Caco-2 (cell line): ENCODE measurements around the gene CAMK2D. TPM values are rescaled to one million over a fixed set of nuclear protein-coding genes. Genes with fewer than 3 reads are reported as not detected.

Source experiments
- BruUV-seq: library from RNA; stranded (reverse); fragments of 400-500 nt; replicated peaks from 2 replicates; lab custom pipeline; 2021; lab: Mats Ljungman, UMichigan
- CTCF ChIA-PET: fragments of 300-600 bp; sonication (Branson Sonifier 250); formaldehyde crosslinking; loops from one replicate; lab custom pipeline; 2022; ENCODE audit warnings: antibody characterized with exemption; lab: Charles Lee
- POLR2A ChIA-PET: fragments of 300-600 bp; sonication (Branson Sonifier 250); formaldehyde crosslinking; loops from one replicate; lab custom pipeline; 2022; ENCODE audit warnings: antibody characterized with exemption; lab: Charles Lee
- DNase-seq, 2 experiments: peaks; one replicate each; pipeline versions ENCODE4 v3.0.0 to v3.0.0-alpha.2; 2020 to 2022
- H3K27me3 ChIP-seq: replicated peaks from 2 replicates; pipeline ENCODE4 v1.6.0; 2011; ENCODE audit warnings: low read length; ENCODE audit not compliant: control insufficient read depth, insufficient read depth
- H3K36me3 ChIP-seq: 2 replicates; pipeline ENCODE4 v1.5.1; 2011; ENCODE audit warnings: low read length; ENCODE audit not compliant: control insufficient read depth, insufficient read depth
- H3K4me1 ChIP-seq: fragments of 250-450 bp; sonication (Bioruptor Pico); 2 replicates; pipeline ENCODE4 v1.5.1; 2020; ENCODE audit warnings: mild to moderate bottlenecking
- H3K4me3 ChIP-seq: 2 replicates; pipeline ENCODE4 v1.5.1; 2011; ENCODE audit warnings: low read depth, mild to moderate bottlenecking, control low read depth, low read length
- H3K9me3 ChIP-seq: fragments of 250-450 bp; sonication (Bioruptor Pico); 2 replicates; pipeline ENCODE4 v1.5.1; 2020; ENCODE audit warnings: mild to moderate bottlenecking, moderate library complexity
- H3K27ac Mint-ChIP-seq: one replicate; pipeline ENCODE4 v1.8.0; 2022; ENCODE audit warnings: mixed read lengths; ENCODE audit not compliant: unreplicated experiment
- H3K27me3 Mint-ChIP-seq: one replicate; pipeline ENCODE4 v1.8.0; 2022; ENCODE audit warnings: mixed read lengths; ENCODE audit not compliant: insufficient read depth, unreplicated experiment
- H3K36me3 Mint-ChIP-seq: one replicate; pipeline ENCODE4 v1.8.0; 2022; ENCODE audit warnings: mild to moderate bottlenecking, mixed read lengths; ENCODE audit not compliant: insufficient read depth, unreplicated experiment
- H3K4me1 Mint-ChIP-seq: one replicate; pipeline ENCODE4 v1.8.0; 2022; ENCODE audit warnings: low read depth, mixed read lengths; ENCODE audit not compliant: unreplicated experiment
- H3K4me3 Mint-ChIP-seq: one replicate; pipeline ENCODE4 v1.8.0; 2022; ENCODE audit warnings: mild to moderate bottlenecking, moderate library complexity, mixed read lengths; ENCODE audit not compliant: unreplicated experiment
- H3K9me3 Mint-ChIP-seq: one replicate; pipeline ENCODE4 v1.8.0; 2022; ENCODE audit warnings: mixed read lengths; ENCODE audit not compliant: unreplicated experiment
- intact Hi-C: fragments of 100-400 bp; cut with micrococcal nuclease; formaldehyde crosslinking; loops from one replicate; pipeline ENCODE4 v1.10.0; 2022; ENCODE audit not compliant: unreplicated experiment
- total RNA-seq: library from RNA; stranded (reverse); gene quantifications from 2 replicates; pipeline ENCODE4 v1.2.3, GENCODE V29; 2022
- TF ChIP-seq, protein P1 (sequence below), 2 experiments: fragments of 200-600 bp in 1 of 2; IDR thresholded peaks; 1 replicate in 1 of 2; 2 replicates in 1 of 2; pipeline versions ENCODE4 v1.5.1 to v1.8.0; 2011 to 2022; ENCODE audit warnings: antibody characterized with exemption in 1 of 2, control low read depth in 1 of 2, inconsistent platforms in 1 of 2, low read depth in 1 of 2, low read length in 1 of 2, mild to moderate bottlenecking in 1 of 2, moderate library complexity in 1 of 2; ENCODE audit not compliant: insufficient read depth in 1 of 2, severe bottlenecking in 1 of 2, unreplicated experiment in 1 of 2

Gene CAMK2D
- total RNA-seq, 1 experiment from 2014 or later, result 65.6 TPM

DNA sequence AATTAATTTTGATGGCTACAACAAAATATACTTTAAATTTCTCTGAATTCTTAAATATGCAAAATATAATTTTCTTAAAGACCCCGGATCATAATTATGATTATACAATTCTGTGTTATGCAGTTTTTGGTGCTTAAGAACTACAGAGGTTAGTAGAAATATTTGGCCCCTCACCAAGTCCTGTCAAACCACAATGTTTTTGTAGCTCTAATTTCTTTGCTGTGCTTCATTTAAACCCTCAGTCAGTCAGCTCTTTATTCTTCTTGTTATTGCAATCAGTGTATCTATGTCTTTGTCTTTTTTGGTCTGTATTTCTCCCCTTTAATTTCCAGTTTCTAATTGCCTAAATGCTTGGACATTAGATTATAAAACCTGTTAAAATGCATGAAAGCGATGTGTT is 186.1 kb downstream of the CAMK2D start:
- H3K4me3 ChIP-seq, result no peak overlapping the region

DNA sequence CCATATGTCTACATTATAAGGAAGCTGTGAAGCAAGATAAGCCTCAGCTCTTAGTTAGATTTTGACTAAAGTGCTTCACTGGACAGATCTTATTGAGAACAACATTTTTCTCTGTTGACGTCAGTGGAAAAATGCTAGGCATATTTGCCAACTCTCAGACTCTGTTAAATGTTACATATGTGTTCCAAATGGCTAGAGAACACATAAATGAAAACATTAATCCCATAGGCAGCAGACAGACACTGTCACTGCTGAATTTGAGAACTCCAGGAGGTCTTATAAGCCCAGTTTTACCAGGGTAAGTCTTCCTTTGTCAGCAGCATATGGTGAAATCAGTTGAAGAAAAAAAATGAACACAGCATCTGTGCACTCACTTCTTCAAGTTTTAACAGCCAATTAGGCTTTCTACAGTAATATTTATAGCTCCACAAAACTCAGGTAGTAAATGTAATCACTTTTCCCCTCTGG is 186.9 kb downstream of the CAMK2D start:
- H3K4me1 Mint-ChIP-seq, result peaks cover 12% of the 10 kb centered on the region
- no peaks in the 10 kb centered on the region for H3K9me3 Mint-ChIP-seq
- DNase-seq, result no peak
- ChIA-PET POLR2A (no interaction called here), CTCF (interaction anchor here (1.1 kb wide), 1 partner anchor 180 kb away, joined by 3 read pairs; no protein-coding TSS in a partner anchor)
- no TSS peak for BruUV-seq
- no peaks in the 10 kb centered on the region for H3K9me3 ChIP-seq
- peaks cover 4% of the 10 kb centered on the region for H3K36me3 Mint-ChIP-seq
- H3K27me3 ChIP-seq, result no peaks in the 10 kb centered on the region
- H3K27me3 Mint-ChIP-seq, result no peaks in the 10 kb centered on the region
- no peaks in the 10 kb centered on the region for H3K36me3 ChIP-seq
- intact Hi-C loops, result no loop called here
- H3K4me3 Mint-ChIP-seq, result no peak overlapping the region
- 0 out of 2 replicates have a peak, but pooled peaks cover 5% of the 10 kb centered on the region for H3K4me1 ChIP-seq
- H3K27ac Mint-ChIP-seq, result no peak overlapping the region
- H3K4me3 ChIP-seq, result no peak overlapping the region
- TF ChIP-seq, protein P1, sequence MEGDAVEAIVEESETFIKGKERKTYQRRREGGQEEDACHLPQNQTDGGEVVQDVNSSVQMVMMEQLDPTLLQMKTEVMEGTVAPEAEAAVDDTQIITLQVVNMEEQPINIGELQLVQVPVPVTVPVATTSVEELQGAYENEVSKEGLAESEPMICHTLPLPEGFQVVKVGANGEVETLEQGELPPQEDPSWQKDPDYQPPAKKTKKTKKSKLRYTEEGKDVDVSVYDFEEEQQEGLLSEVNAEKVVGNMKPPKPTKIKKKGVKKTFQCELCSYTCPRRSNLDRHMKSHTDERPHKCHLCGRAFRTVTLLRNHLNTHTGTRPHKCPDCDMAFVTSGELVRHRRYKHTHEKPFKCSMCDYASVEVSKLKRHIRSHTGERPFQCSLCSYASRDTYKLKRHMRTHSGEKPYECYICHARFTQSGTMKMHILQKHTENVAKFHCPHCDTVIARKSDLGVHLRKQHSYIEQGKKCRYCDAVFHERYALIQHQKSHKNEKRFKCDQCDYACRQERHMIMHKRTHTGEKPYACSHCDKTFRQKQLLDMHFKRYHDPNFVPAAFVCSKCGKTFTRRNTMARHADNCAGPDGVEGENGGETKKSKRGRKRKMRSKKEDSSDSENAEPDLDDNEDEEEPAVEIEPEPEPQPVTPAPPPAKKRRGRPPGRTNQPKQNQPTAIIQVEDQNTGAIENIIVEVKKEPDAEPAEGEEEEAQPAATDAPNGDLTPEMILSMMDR (IDR thresholded peaks at IDR 0.05; ENCODE audit: insufficient read depth in 1 of 2, low read depth in 1 of 2, low read length in 1 of 2, severe bottlenecking in 1 of 2, unreplicated experiment in 1 of 2), result no peak

More for the DNA sequence above, 186.1 kb downstream of the CAMK2D start:
- H3K27me3 ChIP-seq, result no peaks in the 10 kb centered on the region
- Mint-ChIP-seq H3K9me3 (no peaks in the 10 kb centered on the region), H3K27ac (no peak overlapping the region), H3K27me3 (no peaks in the 10 kb centered on the region), H3K4me3 (no peak overlapping the region), H3K36me3 (peaks cover 4% of the 10 kb centered on the region), H3K4me1 (peaks cover 12% of the 10 kb centered on the region)
- no peaks in the 10 kb centered on the region for H3K9me3 ChIP-seq
- no peak for DNase-seq
- intact Hi-C loops, result no loop called here
- H3K4me1 ChIP-seq, result 0 out of 2 replicates have a peak, but pooled peaks cover 5% of the 10 kb centered on the region
- TF ChIP-seq, protein P1 (IDR thresholded peaks at IDR 0.05; ENCODE audit: insufficient read depth in 1 of 2, low read depth in 1 of 2, low read length in 1 of 2, severe bottlenecking in 1 of 2, unreplicated experiment in 1 of 2), result no peak
- CTCF ChIA-PET, result no interaction called here
- POLR2A ChIA-PET, result no interaction called here
- H3K36me3 ChIP-seq, result no peaks in the 10 kb centered on the region
- no TSS peak for BruUV-seq

DNA sequence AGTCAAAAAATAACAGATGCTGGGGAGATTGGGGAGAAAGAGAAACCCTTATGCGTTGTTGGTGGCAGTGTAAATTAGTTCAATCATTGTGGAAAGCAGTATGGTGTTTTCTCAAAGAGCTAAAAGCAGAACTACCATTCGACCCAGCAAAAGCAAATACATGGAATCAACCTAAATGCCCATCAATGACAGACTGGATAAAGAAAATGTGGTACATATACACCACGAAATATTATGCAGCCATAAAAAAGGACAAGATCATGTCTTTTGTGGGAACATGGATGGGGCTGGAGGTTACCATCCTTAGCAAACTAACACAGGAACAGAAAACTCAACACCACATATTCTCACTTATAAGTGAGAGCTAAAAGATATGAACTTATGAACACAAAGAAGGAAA is 188.9 kb downstream of the CAMK2D start:
- intact Hi-C loops, result no loop called here
- Histone ChIP-seq H3K36me3 (no peaks in the 10 kb centered on the region), H3K9me3 (no peaks in the 10 kb centered on the region), H3K4me1 (0 out of 2 replicates have a peak, but pooled peaks cover 5% of the 10 kb centered on the region), H3K4me3 (no peak overlapping the region), H3K27me3 (no peaks in the 10 kb centered on the region)
- no peak overlapping the region for H3K27ac Mint-ChIP-seq
- TF ChIP-seq, protein P1 (IDR thresholded peaks at IDR 0.05; ENCODE audit: insufficient read depth in 1 of 2, low read depth in 1 of 2, low read length in 1 of 2, severe bottlenecking in 1 of 2, unreplicated experiment in 1 of 2), result no peak
- peaks cover 4% of the 10 kb centered on the region for H3K36me3 Mint-ChIP-seq
- no peaks in the 10 kb centered on the region for H3K9me3 Mint-ChIP-seq
- no TSS peak for BruUV-seq
- H3K27me3 Mint-ChIP-seq, result no peaks in the 10 kb centered on the region
- ChIA-PET POLR2A (no interaction called here), CTCF (no interaction called here)
- H3K4me1 Mint-ChIP-seq, result peaks cover 12% of the 10 kb centered on the region
- H3K4me3 Mint-ChIP-seq, result no peak overlapping the region
- DNase-seq, result no peak
